Measurements from ENCODE around the gene SPINDOC.

GRCh38 chr11:63775191-63775590, 38.1 kb upstream of the SPINDOC start:
- no peak for TF ChIP-seq JUND (IDR thresholded peaks at IDR 0.05)
- no peak for TF ChIP-seq CTCF (IDR thresholded peaks at IDR 0.05 in 2 of 3, conservative IDR thresholded peaks at IDR 0.05 in 1 of 3; ENCODE audit: borderline replicate concordance in 1 of 3, insufficient read depth in 1 of 3, low read depth in 2 of 3, low read length in 2 of 3)
- TF ChIP-seq POLR2A (IDR thresholded peaks at IDR 0.05; ENCODE audit: borderline replicate concordance, extremely low read depth, insufficient read depth, insufficient read length), result no peak
- TF ChIP-seq EZH2 (IDR thresholded peaks at IDR 0.05), result no peak
